ENCODE measurements around the gene TIMP2.
A peak's percentile ranks its signal among the peaks of the same experiment; 100 is the strongest.
"Not testable (repeated sequence)": the region's sequence is repeated elsewhere in the genome, so short reads cannot be mapped to it uniquely, and the experiment has no call there.

The TIMP2 gene

DNA sequence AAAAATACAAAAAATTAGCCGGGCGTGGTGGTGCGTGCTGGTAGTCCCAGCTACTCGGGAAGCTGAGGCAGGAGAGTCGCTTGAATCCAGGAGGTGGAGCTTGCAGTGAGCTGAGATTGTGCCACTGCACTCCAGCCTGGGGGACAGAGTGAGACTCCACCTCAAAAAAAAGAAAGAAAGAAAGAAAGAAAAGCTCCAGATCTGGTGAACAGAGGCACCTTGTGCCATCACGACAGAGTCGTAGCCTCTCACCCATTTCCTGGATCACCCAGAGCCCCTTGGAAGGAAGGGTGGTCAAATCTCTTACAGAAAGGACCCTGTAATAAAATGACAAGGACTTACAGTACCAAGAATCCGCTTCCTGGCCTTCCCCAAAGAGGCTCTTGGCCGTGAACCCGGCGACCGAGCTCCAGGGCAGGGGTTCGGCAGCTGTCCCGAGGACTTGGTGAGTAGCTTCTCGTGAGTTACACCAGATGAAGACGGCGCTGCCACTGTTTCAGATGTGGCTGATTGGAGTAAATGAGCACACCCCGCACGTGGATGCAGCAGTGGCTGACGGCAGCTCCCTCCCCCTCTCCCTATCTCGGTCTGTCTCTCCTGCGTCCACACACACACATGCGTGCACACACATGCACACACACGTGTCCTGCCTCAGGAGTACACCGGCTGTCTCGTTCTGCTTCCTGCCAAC is 41.1 kb upstream of the TIMP2 start:
- Histone ChIP-seq H3K27ac (ENCODE audit: low read depth, low read length) (no peak overlapping the region), H3K4me1 (ENCODE audit: control insufficient read depth, insufficient read depth, low read length, unreplicated experiment) (peaks cover 12% of the 10 kb centered on the region), H3K4me3 (ENCODE audit: low read depth, low read length) (no peak overlapping the region), H3K79me2 (ENCODE audit: control insufficient read depth, insufficient read depth, low read length, unreplicated experiment) (peaks cover 13% of the 10 kb centered on the region), H3K27me3 (ENCODE audit: insufficient read depth, low read length) (no peaks in the 10 kb centered on the region), H3K36me3 (ENCODE audit: insufficient read depth, low read length) (peaks cover 8% of the 10 kb centered on the region; the same call in 1 of the 2 replicates), H2AFZ (ENCODE audit: low read length, unreplicated experiment) (no peak overlapping the region)

DNA sequence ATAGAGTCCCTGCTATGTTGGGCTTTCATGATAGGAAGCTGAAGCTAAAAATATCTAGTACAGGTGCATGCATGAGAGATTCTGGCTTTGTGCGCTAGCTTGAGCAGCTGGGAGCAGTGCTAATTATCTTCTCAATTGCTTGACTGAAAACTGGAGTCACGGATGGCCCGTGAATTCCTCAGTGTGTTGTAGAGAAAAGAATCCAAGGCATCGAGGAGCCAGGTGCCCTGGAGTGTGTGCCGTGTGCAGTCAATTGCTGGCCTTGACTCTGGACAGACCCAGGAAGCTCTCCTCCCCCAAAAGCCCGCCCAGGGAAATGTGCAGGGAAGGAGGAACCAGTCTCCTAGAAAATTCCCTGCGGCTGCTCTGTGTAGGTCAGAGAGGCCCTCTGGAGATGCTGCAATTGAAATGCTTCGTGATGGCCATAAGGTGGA is 40.3 kb upstream of the TIMP2 start:
- peaks cover 7% of the 10 kb centered on the region for H3K79me2 ChIP-seq (ENCODE audit: control insufficient read depth, insufficient read depth, low read length, unreplicated experiment)
- H2AFZ ChIP-seq (ENCODE audit: low read length, unreplicated experiment), result no peak overlapping the region

DNA sequence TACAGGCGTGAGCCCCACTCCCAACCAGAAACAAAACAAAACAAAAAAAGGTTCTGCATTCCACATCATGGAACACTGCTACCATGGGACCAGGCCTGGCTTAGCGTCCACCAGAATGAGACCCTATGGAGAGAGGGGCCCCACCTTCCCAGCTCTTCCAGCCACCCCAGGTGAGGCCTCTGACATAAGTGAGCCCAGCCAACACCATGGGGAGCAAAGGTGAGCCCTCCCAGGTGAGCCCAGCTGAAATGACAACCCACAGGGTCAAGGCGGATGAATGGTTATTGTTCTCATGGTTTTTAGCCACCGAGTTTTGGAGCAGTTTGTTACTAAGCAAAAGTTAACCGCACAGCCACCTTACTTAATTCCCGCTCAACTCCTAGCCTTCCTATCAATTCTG is 38.2 kb upstream of the TIMP2 start:
- Histone ChIP-seq H3K4me3 (ENCODE audit: low read depth, low read length) (no peak overlapping the region), H3K79me2 (ENCODE audit: control insufficient read depth, insufficient read depth, low read length, unreplicated experiment) (no peaks in the 10 kb centered on the region), H3K4me1 (ENCODE audit: control insufficient read depth, insufficient read depth, low read length, unreplicated experiment) (peaks cover 11% of the 10 kb centered on the region), H3K27me3 (ENCODE audit: insufficient read depth, low read length) (no peaks in the 10 kb centered on the region), H3K36me3 (ENCODE audit: insufficient read depth, low read length) (no peaks in the 10 kb centered on the region), H3K27ac (ENCODE audit: low read depth, low read length) (no peak overlapping the region), H2AFZ (ENCODE audit: low read length, unreplicated experiment) (no peak overlapping the region)

More for the DNA sequence above, 40.3 kb upstream of the TIMP2 start:
- no peaks in the 10 kb centered on the region for H3K27me3 ChIP-seq (ENCODE audit: insufficient read depth, low read length)
- no peak overlapping the region for H3K27ac ChIP-seq (ENCODE audit: low read depth, low read length)
- H3K4me1 ChIP-seq (ENCODE audit: control insufficient read depth, insufficient read depth, low read length, unreplicated experiment), result peaks cover 7% of the 10 kb centered on the region
- H3K4me3 ChIP-seq (ENCODE audit: low read depth, low read length), result no peak overlapping the region
- peaks cover 4% of the 10 kb centered on the region; the same call in 1 of the 2 replicates for H3K36me3 ChIP-seq (ENCODE audit: insufficient read depth, low read length)

DNA sequence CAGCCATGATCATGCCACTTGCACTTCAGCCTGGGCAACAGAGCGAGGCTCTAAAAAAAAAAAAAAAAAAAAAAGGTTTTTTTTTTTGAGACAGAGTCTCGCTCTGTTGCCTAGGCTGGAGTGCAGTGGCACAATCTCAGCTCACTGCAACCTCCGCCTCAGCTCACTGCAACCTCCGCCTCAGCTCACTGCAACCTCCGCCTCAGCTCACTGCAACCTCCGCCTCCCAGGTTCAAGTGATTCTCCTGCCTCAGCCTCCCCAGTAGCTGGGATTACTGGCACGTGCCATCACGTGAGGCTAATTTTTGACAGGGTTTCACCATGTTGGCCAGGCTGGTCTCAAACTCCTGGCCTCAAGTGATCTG is 37.8 kb upstream of the TIMP2 start:
- H3K27me3 ChIP-seq (ENCODE audit: insufficient read depth, low read length); H3K4me3 ChIP-seq (ENCODE audit: low read depth, low read length); H2AFZ ChIP-seq (ENCODE audit: low read length, unreplicated experiment); H3K27ac ChIP-seq (ENCODE audit: low read depth, low read length); H3K36me3 ChIP-seq (ENCODE audit: insufficient read depth, low read length); H3K79me2 ChIP-seq (ENCODE audit: control insufficient read depth, insufficient read depth, low read length, unreplicated experiment): not testable (repeated sequence)
- H3K4me1 ChIP-seq (ENCODE audit: control insufficient read depth, insufficient read depth, low read length, unreplicated experiment), result peaks cover 13% of the 10 kb centered on the region

DNA sequence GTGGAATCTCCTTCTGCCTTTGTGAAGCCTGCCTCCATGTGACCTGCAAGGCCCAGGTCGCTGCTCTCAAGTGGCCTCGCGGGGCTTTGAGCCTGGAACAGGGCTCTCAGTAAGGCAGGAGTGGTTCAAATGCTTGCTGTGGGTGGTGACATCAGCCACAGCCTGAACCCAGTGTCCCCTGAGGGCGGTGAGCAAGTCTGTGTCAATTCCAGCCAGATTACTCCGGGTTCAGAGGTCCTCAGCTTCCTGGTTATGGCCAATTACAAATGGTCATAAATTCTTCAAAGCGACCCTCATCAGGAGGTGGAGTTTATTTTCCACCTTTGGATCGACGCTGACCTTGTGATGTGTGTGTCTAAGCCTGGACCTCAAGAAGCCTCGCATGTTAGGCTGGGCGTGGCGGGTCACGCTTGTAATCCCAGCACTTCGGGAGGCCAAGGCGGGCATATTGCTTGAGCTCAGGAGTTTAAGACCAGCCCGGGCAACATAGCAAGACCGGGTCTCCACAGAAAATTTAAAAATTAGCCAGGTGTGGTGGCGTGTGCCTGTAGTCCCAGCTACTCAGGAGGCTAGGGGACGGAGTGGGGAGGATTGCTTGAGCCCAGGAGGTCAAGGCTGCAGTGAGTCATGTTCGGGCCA is 37.3 kb upstream of the TIMP2 start:
- Histone ChIP-seq H2AFZ (ENCODE audit: low read length, unreplicated experiment) (no peak overlapping the region), H3K36me3 (ENCODE audit: insufficient read depth, low read length) (no peaks in the 10 kb centered on the region), H3K4me1 (ENCODE audit: control insufficient read depth, insufficient read depth, low read length, unreplicated experiment) (peaks cover 13% of the 10 kb centered on the region), H3K27ac (ENCODE audit: low read depth, low read length) (peak overlapping the region; percentile 55), H3K4me3 (ENCODE audit: low read depth, low read length) (no peak overlapping the region), H3K27me3 (ENCODE audit: insufficient read depth, low read length) (no peaks in the 10 kb centered on the region), H3K79me2 (ENCODE audit: control insufficient read depth, insufficient read depth, low read length, unreplicated experiment) (no peaks in the 10 kb centered on the region)

DNA sequence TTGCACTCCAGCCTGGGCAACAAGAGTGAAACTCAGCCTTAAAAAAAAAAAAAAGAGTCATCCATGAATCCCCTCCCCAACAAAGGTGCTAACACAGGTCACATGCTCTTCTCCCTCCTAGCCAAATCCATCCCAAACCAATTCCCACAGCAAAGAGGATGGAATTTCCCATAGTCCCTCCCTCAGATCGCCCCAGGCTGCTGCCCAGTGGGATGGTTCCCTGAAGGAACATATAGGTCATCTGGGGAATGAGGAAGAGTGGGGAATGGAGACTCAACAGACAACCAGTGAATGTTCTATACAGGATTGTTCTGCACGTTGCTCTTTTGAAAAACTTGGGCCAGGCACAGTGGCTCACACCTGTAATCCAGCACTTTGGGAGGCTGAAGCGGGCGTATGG is 36.4 kb upstream of the TIMP2 start:
- Histone ChIP-seq H3K27me3 (ENCODE audit: insufficient read depth, low read length) (no peaks in the 10 kb centered on the region), H3K79me2 (ENCODE audit: control insufficient read depth, insufficient read depth, low read length, unreplicated experiment) (no peaks in the 10 kb centered on the region), H3K27ac (ENCODE audit: low read depth, low read length) (no peak overlapping the region), H3K4me1 (ENCODE audit: control insufficient read depth, insufficient read depth, low read length, unreplicated experiment) (peaks cover 20% of the 10 kb centered on the region), H3K36me3 (ENCODE audit: insufficient read depth, low read length) (no peaks in the 10 kb centered on the region), H2AFZ (ENCODE audit: low read length, unreplicated experiment) (no peak overlapping the region), H3K4me3 (ENCODE audit: low read depth, low read length) (no peak overlapping the region)

DNA sequence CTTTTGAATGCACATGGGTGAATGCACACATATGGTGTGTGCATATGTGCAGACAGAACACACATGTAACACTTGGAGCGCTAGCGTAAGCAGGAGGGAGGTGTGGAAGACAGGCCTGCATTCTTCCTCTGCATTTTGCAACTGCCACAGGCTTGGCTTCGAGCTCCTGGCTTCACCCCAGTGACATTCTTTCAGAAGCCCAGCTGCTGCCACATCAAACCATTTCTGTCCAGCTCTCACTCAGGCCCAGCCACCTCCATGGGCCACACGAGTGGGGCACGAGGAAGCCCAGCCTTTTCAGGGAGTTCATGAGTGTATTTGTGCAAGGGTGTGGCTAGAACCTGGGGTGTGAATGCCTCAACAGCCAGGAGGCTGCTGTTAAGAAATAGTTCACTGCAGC is 35.7 kb upstream of the TIMP2 start:
- H2AFZ ChIP-seq (ENCODE audit: low read length, unreplicated experiment), result no peak overlapping the region
- H3K27me3 ChIP-seq (ENCODE audit: insufficient read depth, low read length), result no peaks in the 10 kb centered on the region
- H3K27ac ChIP-seq (ENCODE audit: low read depth, low read length), result no peak overlapping the region
- peaks cover 22% of the 10 kb centered on the region for H3K4me1 ChIP-seq (ENCODE audit: control insufficient read depth, insufficient read depth, low read length, unreplicated experiment)
- no peaks in the 10 kb centered on the region for H3K36me3 ChIP-seq (ENCODE audit: insufficient read depth, low read length)
- H3K79me2 ChIP-seq (ENCODE audit: control insufficient read depth, insufficient read depth, low read length, unreplicated experiment), result no peaks in the 10 kb centered on the region
- no peak overlapping the region for H3K4me3 ChIP-seq (ENCODE audit: low read depth, low read length)

DNA sequence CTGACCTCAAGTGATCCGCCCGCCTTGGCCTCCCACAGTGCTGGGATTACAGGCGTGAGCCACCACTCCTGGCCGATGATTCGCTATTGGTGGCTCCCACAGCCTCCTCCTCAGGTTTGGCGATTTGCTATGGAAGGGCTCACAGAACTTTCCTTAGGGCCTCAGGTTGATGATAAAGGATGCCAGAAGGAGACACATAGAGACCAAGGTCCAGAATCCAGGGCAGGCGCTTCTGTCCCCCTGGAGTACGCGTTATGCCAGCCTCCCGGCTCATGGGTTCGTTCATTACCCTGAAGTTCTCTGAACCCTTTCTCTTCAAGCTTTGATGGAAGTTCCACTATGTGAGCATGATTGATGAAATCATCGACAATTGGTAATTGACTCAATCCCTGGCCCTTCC is 34.6 kb upstream of the TIMP2 start:
- H3K27me3 ChIP-seq (ENCODE audit: insufficient read depth, low read length), result no peaks in the 10 kb centered on the region
- no peak overlapping the region for H3K4me3 ChIP-seq (ENCODE audit: low read depth, low read length)
- H3K4me1 ChIP-seq (ENCODE audit: control insufficient read depth, insufficient read depth, low read length, unreplicated experiment), result peaks cover 22% of the 10 kb centered on the region
- no peaks in the 10 kb centered on the region for H3K36me3 ChIP-seq (ENCODE audit: insufficient read depth, low read length)
- no peak overlapping the region for H3K27ac ChIP-seq (ENCODE audit: low read depth, low read length)
- no peak overlapping the region for H2AFZ ChIP-seq (ENCODE audit: low read length, unreplicated experiment)
- no peaks in the 10 kb centered on the region for H3K79me2 ChIP-seq (ENCODE audit: control insufficient read depth, insufficient read depth, low read length, unreplicated experiment)

DNA sequence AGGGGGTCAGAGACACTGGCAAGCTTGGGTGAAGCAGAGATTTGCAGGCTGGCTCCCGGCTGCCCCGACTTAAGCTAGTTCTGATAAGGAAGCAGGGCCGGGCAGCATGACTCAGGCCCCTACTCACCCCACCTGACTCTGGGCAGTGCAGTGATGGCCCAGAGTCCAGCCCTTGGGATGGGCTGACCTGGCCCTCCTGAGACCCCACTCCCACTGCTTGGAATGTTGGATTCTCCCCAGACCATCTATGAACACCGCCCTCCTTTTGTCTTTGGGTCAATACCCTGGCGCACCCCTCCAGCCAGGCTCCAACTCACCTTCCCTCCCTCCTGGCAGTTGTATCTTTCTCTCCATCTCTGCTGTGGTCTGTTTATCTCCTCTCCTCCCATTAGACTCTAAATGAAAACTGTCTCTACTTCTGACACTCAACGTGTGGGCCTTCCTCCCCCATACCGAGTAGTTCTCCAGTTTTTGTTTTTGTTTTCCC is 33.5 kb upstream of the TIMP2 start:
- H3K4me3 ChIP-seq (ENCODE audit: low read depth, low read length), result no peak overlapping the region
- H3K79me2 ChIP-seq (ENCODE audit: control insufficient read depth, insufficient read depth, low read length, unreplicated experiment), result no peaks in the 10 kb centered on the region
- H3K4me1 ChIP-seq (ENCODE audit: control insufficient read depth, insufficient read depth, low read length, unreplicated experiment), result peaks cover 22% of the 10 kb centered on the region
- no peaks in the 10 kb centered on the region for H3K27me3 ChIP-seq (ENCODE audit: insufficient read depth, low read length)
- no peak overlapping the region for H3K27ac ChIP-seq (ENCODE audit: low read depth, low read length)
- peak overlapping the region; percentile 88 for H2AFZ ChIP-seq (ENCODE audit: low read length, unreplicated experiment)
- no peaks in the 10 kb centered on the region for H3K36me3 ChIP-seq (ENCODE audit: insufficient read depth, low read length)

DNA sequence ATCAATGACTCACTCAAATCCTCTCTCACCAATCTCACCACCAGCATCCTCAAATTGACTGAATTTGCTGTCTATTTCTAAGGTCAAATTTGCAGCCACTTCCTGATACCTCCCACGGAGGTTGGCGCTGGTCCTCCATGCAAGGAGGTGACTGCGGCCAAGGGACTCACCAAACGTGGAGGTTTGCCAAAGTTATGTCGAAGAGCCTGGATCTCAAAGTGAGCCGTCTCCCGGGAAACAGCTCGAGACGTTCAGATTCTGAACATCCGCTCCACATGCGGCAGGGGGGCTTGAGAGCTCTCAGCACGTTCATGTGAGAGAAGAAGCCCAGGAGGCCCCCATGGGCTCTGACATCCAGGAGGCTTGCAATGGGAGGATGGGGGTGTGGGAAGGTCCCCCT is 31.9 kb upstream of the TIMP2 start:
- Histone ChIP-seq H3K27ac (ENCODE audit: low read depth, low read length) (no peak overlapping the region), H3K4me3 (ENCODE audit: low read depth, low read length) (no peak overlapping the region), H3K27me3 (ENCODE audit: insufficient read depth, low read length) (no peaks in the 10 kb centered on the region), H3K4me1 (ENCODE audit: control insufficient read depth, insufficient read depth, low read length, unreplicated experiment) (peaks cover 16% of the 10 kb centered on the region), H3K79me2 (ENCODE audit: control insufficient read depth, insufficient read depth, low read length, unreplicated experiment) (no peaks in the 10 kb centered on the region), H2AFZ (ENCODE audit: low read length, unreplicated experiment) (no peak overlapping the region), H3K36me3 (ENCODE audit: insufficient read depth, low read length) (no peaks in the 10 kb centered on the region)

DNA sequence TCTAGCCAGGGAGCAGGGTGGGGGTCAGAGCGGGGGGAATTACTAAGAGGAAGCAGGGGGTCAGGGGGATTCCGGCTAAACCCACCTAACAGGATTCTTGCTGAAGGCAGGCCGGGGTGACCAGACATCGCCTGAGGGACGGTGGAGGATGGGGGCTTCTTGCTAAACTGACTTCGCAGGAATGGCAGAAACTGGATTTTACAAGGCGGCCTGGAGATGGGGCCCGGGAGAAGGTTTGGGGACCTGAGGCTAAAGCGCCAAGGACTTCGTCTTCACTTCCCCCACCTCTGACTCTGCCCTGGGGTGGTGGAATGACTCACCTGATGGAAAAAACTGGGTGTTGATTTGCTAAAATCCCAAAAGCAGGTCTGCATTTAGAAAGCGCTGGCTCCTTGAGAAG is 31.1 kb upstream of the TIMP2 start:
- no peak overlapping the region for H2AFZ ChIP-seq (ENCODE audit: low read length, unreplicated experiment)
- H3K27ac ChIP-seq (ENCODE audit: low read depth, low read length), result no peak overlapping the region
- no peak overlapping the region for H3K4me3 ChIP-seq (ENCODE audit: low read depth, low read length)
- no peaks in the 10 kb centered on the region for H3K79me2 ChIP-seq (ENCODE audit: control insufficient read depth, insufficient read depth, low read length, unreplicated experiment)
- H3K4me1 ChIP-seq (ENCODE audit: control insufficient read depth, insufficient read depth, low read length, unreplicated experiment), result peaks cover 14% of the 10 kb centered on the region
- no peaks in the 10 kb centered on the region for H3K36me3 ChIP-seq (ENCODE audit: insufficient read depth, low read length)
- H3K27me3 ChIP-seq (ENCODE audit: insufficient read depth, low read length), result no peaks in the 10 kb centered on the region

Data from ACC112 (cell line).